Measurements from ENCODE around the gene TMEM260.
"Not testable (repeated sequence)": the region's sequence is repeated elsewhere in the genome, so short reads cannot be mapped to it uniquely, and the experiment has no call there.

The TMEM260 gene

GRCh38 chr14:56678838-56679237 lies 99.2 kb downstream of the TMEM260 start:
- DNase-seq: no peak

- no peak for DNase-seq
Measured at GRCh38 chr14:56686416-56686815, 106.8 kb downstream of the TMEM260 start.

GRCh38 chr14:56687123-56687522 lies 107.5 kb downstream of the TMEM260 start:
- DNase-seq: no peak

- DNase-seq: no peak
Measured at GRCh38 chr14:56694609-56695008, 115.0 kb downstream of the TMEM260 start.

- not testable (repeated sequence) for DNase-seq
Measured at GRCh38 chr14:56695216-56695615, 115.6 kb downstream of the TMEM260 start.
